Hepatocyte (in vitro differentiated cells): ENCODE data around the gene ARMH2. TPM values are rescaled to one million over a fixed set of nuclear protein-coding genes. Genes with fewer than 3 reads are reported as not detected.

Source experiments
- DNase-seq: peaks from one replicate; pipeline ENCODE4 v3.0.0-alpha.2; 2016; ENCODE audit warnings: low spot score
- H2AFZ ChIP-seq: fragments of 200-600 bp; sonication (generic); 2 replicates; pipeline ENCODE4 v1.6.0; 2016; ENCODE audit warnings: antibody characterized with exemption, mild to moderate bottlenecking
- H3K27ac ChIP-seq: fragments of 200-600 bp; sonication (generic); 2 replicates; pipeline ENCODE4 v1.5.1; 2016; ENCODE audit warnings: mild to moderate bottlenecking
- H3K27me3 ChIP-seq: fragments of 200-600 bp; sonication (generic); 2 replicates; pipeline ENCODE4 v1.6.1; 2016
- H3K36me3 ChIP-seq: fragments of 200-600 bp; sonication (generic); replicated peaks from 2 replicates; pipeline ENCODE4 v1.5.1; 2016; ENCODE audit warnings: low read depth; ENCODE audit not compliant: insufficient read depth
- H3K4me1 ChIP-seq: fragments of 200-600 bp; sonication (generic); 2 replicates; pipeline ENCODE4 v1.5.1; 2016; ENCODE audit warnings: mild to moderate bottlenecking, moderate library complexity; ENCODE audit not compliant: insufficient read depth
- H3K4me2 ChIP-seq: fragments of 200-600 bp; sonication (generic); 2 replicates; pipeline ENCODE4 v1.6.0; 2016
- H3K4me3 ChIP-seq: fragments of 200-600 bp; sonication (generic); 2 replicates; pipeline ENCODE4 v1.5.1; 2016; ENCODE audit warnings: mild to moderate bottlenecking
- H3K79me2 ChIP-seq: fragments of 200-600 bp; sonication (generic); 2 replicates; pipeline ENCODE4 v1.6.0; 2017; ENCODE audit warnings: mild to moderate bottlenecking
- H3K9me2 ChIP-seq: fragments of 200-600 bp; sonication (generic); replicated peaks from 2 replicates; pipeline ENCODE4 v1.6.0; 2017; ENCODE audit warnings: mild to moderate bottlenecking; ENCODE audit not compliant: insufficient read depth
- H3K9me3 ChIP-seq: fragments of 200-600 bp; sonication (generic); 2 replicates; pipeline ENCODE4 v1.5.1; 2016; ENCODE audit warnings: low read depth, mild to moderate bottlenecking
- H4K20me1 ChIP-seq: fragments of 200-600 bp; sonication (generic); 2 replicates; pipeline ENCODE4 v1.6.0; 2016; ENCODE audit warnings: mild to moderate bottlenecking; ENCODE audit not compliant: insufficient read depth, poor library complexity, severe bottlenecking
- EZH2 ChIP-seq: fragments of 200-600 bp; sonication (generic); IDR thresholded peaks from 2 replicates; pipeline ENCODE4 v1.6.1; 2016; ENCODE audit warnings: antibody characterized with exemption, mild to moderate bottlenecking, borderline replicate concordance
- EZH2phosphoT487 ChIP-seq: fragments of 200-600 bp; sonication (generic); IDR thresholded peaks from one replicate; pipeline ENCODE4 v1.6.1; 2018; ENCODE audit warnings: antibody characterized with exemption, mild to moderate bottlenecking, low read depth, moderate library complexity; ENCODE audit not compliant: unreplicated experiment, severe bottlenecking
- WGBS: methylation state at CpG from one replicate; pipeline ENCODE4 v1.1.6; 2016; ENCODE audit warnings: low lambda C conversion rate; ENCODE audit errors: missing lambda C conversion rate; 5-methylcytosine and 5-hydroxymethylcytosine counted together
- polyA plus RNA-seq: library from polyadenylated mRNA; unstranded; fragments of >200 nt; fragmentation: Nextera tagmentation; extraction: Ambion mirVana; gene quantifications from 2 replicates; pipeline ENCODE4 v1.2.1, GENCODE V29; 2016
- total RNA-seq: library from RNA; depleted of rRNA; stranded (reverse); fragments of >200 nt; gene quantifications from 2 replicates; pipeline ENCODE4 v1.2.3, GENCODE V29; 2014
- TF ChIP-seq, protein P1 (sequence below): fragments of 200-600 bp; sonication (generic); IDR thresholded peaks from 2 replicates; pipeline ENCODE4 v1.5.1; 2016; ENCODE audit warnings: antibody characterized with exemption, mild to moderate bottlenecking; ENCODE audit not compliant: poor library complexity

ARMH2 gene
- total RNA-seq (not detected in 2 replicates), polyA plus RNA-seq (not detected in 2 replicates)

DNA sequence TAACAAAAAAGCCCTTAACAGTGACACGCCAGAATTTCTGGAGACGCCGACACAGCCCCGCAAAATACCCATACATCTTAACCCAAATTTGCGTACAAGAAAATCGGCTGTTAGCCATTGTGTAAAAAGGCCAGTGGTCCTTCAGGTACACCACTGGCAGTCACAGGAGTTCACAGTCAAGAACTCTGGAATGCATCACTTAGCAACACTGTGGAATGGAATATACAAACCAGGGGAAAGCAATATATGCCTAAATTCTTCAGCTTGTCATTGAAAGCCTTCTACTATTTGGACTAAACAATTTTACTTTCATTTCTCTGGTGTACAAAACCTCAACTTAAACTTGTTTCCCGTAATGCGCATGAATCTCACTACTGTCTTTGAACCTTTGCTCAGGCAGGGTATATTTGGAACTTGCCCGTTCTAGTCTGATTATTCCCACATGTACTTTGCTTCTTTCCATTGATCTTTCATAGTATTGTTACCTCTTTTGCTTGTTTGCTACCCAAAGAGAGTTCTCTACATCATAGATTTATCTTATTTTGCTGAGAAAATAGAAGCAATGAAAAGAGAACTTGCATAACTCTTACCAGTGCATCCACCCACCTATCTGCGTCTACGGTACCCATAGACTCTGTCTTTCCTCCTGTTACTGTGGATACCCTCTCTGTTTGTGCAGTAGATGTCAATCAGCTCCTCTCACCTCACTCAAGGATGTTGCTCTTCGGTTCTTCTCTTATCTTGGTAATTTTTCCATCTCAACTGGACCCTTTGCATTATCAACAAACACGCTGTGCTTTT, at the start of gene ARMH2:
Gene ARMH2 (minus strand): TSS at position 178 of the 801 bp plus-strand sequence. CDS start 60 bp downstream, at position 118.
- H3K36me3 ChIP-seq = no peaks in the 10 kb centered on the region
- TF ChIP-seq EZH2phosphoT487 (no peak), EZH2 (no peak)
- TF ChIP-seq, protein P1, sequence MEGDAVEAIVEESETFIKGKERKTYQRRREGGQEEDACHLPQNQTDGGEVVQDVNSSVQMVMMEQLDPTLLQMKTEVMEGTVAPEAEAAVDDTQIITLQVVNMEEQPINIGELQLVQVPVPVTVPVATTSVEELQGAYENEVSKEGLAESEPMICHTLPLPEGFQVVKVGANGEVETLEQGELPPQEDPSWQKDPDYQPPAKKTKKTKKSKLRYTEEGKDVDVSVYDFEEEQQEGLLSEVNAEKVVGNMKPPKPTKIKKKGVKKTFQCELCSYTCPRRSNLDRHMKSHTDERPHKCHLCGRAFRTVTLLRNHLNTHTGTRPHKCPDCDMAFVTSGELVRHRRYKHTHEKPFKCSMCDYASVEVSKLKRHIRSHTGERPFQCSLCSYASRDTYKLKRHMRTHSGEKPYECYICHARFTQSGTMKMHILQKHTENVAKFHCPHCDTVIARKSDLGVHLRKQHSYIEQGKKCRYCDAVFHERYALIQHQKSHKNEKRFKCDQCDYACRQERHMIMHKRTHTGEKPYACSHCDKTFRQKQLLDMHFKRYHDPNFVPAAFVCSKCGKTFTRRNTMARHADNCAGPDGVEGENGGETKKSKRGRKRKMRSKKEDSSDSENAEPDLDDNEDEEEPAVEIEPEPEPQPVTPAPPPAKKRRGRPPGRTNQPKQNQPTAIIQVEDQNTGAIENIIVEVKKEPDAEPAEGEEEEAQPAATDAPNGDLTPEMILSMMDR = no peak
- peaks cover 11% of the 10 kb centered on the region for H3K4me1 ChIP-seq
- no peak within 1 kb of the TSS for H3K4me3 ChIP-seq
- no peak within 1 kb of the TSS for H3K4me2 ChIP-seq
- DNase-seq = no peak
- H3K27ac ChIP-seq = no peak within 1 kb of the TSS
- 88% methylated on average over 13 of the region's 13 CpGs for WGBS
- no peak within 1 kb of the TSS for H2AFZ ChIP-seq
- H3K9me2 ChIP-seq = no peaks in the 10 kb centered on the region
- H4K20me1 ChIP-seq = no peaks in the 10 kb centered on the region
- H3K79me2 ChIP-seq = no peaks in the 10 kb centered on the region
- no peaks in the 10 kb centered on the region for H3K27me3 ChIP-seq
- H3K9me3 ChIP-seq = no peaks in the 10 kb centered on the region

DNA sequence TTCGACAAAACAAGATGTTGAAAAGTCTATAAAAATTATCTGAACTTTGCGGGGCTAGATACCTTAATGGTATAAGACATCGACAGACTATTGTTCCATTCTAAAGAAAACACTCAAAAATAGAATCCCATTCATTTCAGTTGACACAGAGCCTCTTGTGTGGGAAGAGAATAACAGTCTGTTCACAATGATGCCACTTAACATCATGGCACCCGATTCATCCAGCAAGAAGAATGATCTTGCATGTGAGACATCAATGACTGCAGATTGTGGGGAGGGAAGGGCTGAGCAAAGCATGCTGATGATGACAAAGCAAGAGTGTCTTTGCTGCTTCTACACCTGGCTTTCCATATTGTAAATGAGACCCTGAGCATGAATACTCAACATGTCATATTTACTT, 49.7 kb upstream of the ARMH2 start:
- H3K27me3 ChIP-seq = no peaks in the 10 kb centered on the region
- no peak overlapping the region for H3K4me3 ChIP-seq
- no peaks in the 10 kb centered on the region for H3K4me1 ChIP-seq
- WGBS = 92% methylated on average over 4 of the region's 4 CpGs
- H4K20me1 ChIP-seq = no peaks in the 10 kb centered on the region
- no peak overlapping the region for H3K27ac ChIP-seq
- no peak for DNase-seq
- H3K9me3 ChIP-seq = no peaks in the 10 kb centered on the region
- H3K36me3 ChIP-seq = no peaks in the 10 kb centered on the region
- H3K79me2 ChIP-seq = no peaks in the 10 kb centered on the region
- TF ChIP-seq EZH2 (no peak), EZH2phosphoT487 (no peak)
- TF ChIP-seq, protein P1 = no peak
- H3K9me2 ChIP-seq = no peaks in the 10 kb centered on the region
- H3K4me2 ChIP-seq = no peak overlapping the region
- H2AFZ ChIP-seq = no peak overlapping the region

DNA sequence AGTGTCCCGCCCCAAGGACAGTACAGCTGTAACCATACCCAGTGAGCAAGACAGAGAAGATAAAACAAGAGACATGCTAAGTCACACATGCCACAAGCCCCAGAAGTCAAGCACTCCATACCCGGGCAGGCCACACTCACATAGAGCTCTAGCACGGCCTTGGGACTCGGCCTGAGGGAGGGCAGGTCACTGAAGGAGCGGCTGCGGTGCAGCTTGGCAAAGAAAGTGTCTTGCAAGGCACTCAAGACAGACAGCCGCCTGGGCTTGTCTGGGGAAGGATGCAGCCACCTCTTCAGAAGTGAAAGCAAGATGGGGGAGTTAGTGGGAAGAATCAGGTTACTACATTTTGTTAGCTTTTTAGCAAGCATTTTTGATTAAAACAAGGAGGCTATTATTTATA, 48.7 kb upstream of the ARMH2 start:
- TF ChIP-seq, protein P1 = no peak
- TF ChIP-seq EZH2 = no peak
- Histone ChIP-seq H3K79me2 (no peaks in the 10 kb centered on the region), H3K4me1 (no peaks in the 10 kb centered on the region), H3K9me3 (no peaks in the 10 kb centered on the region), H3K4me2 (no peak overlapping the region), H2AFZ (no peak overlapping the region), H3K4me3 (no peak overlapping the region), H4K20me1 (no peaks in the 10 kb centered on the region), H3K36me3 (no peaks in the 10 kb centered on the region), H3K9me2 (no peaks in the 10 kb centered on the region), H3K27ac (no peak overlapping the region), H3K27me3 (no peaks in the 10 kb centered on the region)
- no peak for DNase-seq
- 91% methylated on average over 7 of the region's 7 CpGs for WGBS
